SJCRH30 (cell line): ENCODE results near the gene NEK5. TPM values are rescaled to one million over a fixed set of nuclear protein-coding genes. Genes with fewer than 3 reads are reported as not detected.

ENCODE experiments used
- DNase-seq, 2 experiments: peaks; one replicate each; pipeline ENCODE4 v3.0.0-alpha.2; 2015 to 2020
- H3K27ac ChIP-seq: fragments of 250-450 bp; sonication (Bioruptor Pico); 2 replicates; pipeline ENCODE4 v1.5.1; 2020; ENCODE audit warnings: mild to moderate bottlenecking, moderate library complexity
- H3K27me3 ChIP-seq: fragments of 250-450 bp; sonication (Bioruptor Pico); 2 replicates; pipeline ENCODE4 v1.5.1; 2020; ENCODE audit warnings: mild to moderate bottlenecking, moderate library complexity
- H3K36me3 ChIP-seq: fragments of 250-450 bp; sonication (Bioruptor Pico); 2 replicates; pipeline ENCODE4 v1.5.1; 2020; ENCODE audit warnings: mild to moderate bottlenecking, moderate library complexity
- H3K4me1 ChIP-seq: fragments of 250-450 bp; sonication (Bioruptor Pico); 2 replicates; pipeline ENCODE4 v1.5.1; 2020; ENCODE audit warnings: mild to moderate bottlenecking, moderate library complexity
- H3K4me3 ChIP-seq: fragments of 250-450 bp; sonication (Bioruptor Pico); 2 replicates; pipeline ENCODE4 v1.5.1; 2020; ENCODE audit warnings: mild to moderate bottlenecking, moderate library complexity
- H3K9me3 ChIP-seq: fragments of 250-450 bp; sonication (Bioruptor Pico); replicated peaks from 2 replicates; pipeline ENCODE4 v1.5.1; 2020; ENCODE audit warnings: mild to moderate bottlenecking, moderate library complexity
- total RNA-seq: library from RNA; depleted of rRNA; stranded (reverse); fragments of >200 nt; shearing (Covaris generic); gene quantifications from 2 replicates; pipeline ENCODE4 v1.2.3, GENCODE V29; 2014

NEK5 gene
- total RNA-seq, 1 experiment from 2014 or later: not detected

- Histone ChIP-seq H3K27me3 (no peaks in the 10 kb centered on the region), H3K4me1 (no peaks in the 10 kb centered on the region), H3K27ac (no peak overlapping the region), H3K9me3 (no peaks in the 10 kb centered on the region), H3K36me3 (peaks cover 56% of the 10 kb centered on the region), H3K4me3 (no peak overlapping the region)
- DNase-seq: no peak
Observed at GRCh38 chr13:52025475-52026245, 103.2 kb downstream of the NEK5 start.

GRCh38 chr13:52024481-52024880 is 104.4 kb downstream of the NEK5 start, which contains the start of gene UTP14C:
UTP14C (plus strand) TSS chr13:52024691; CDS start chr13:52028805, 4,114 bp downstream.
- Histone ChIP-seq H3K27me3 (no peaks in the 10 kb centered on the region), H3K4me3 (no peak within 1 kb of the TSS), H3K4me1 (no peaks in the 10 kb centered on the region), H3K9me3 (no peaks in the 10 kb centered on the region), H3K36me3 (peaks cover 65% of the 10 kb centered on the region), H3K27ac (no peak within 1 kb of the TSS)
- DNase-seq: no peak

GRCh38 chr13:52022356-52022755 is 106.5 kb downstream of the NEK5 start:
- no peaks in the 10 kb centered on the region for H3K9me3 ChIP-seq
- no peak overlapping the region for H3K4me3 ChIP-seq
- H3K27me3 ChIP-seq: no peaks in the 10 kb centered on the region
- peaks cover 48% of the 10 kb centered on the region for H3K36me3 ChIP-seq
- no peak overlapping the region for H3K27ac ChIP-seq
- H3K4me1 ChIP-seq: no peaks in the 10 kb centered on the region
- DNase-seq: no peak

GRCh38 chr13:52020191-52020590 is 108.7 kb downstream of the NEK5 start:
- Histone ChIP-seq H3K27me3 (no peaks in the 10 kb centered on the region), H3K4me1 (no peaks in the 10 kb centered on the region), H3K9me3 (no peaks in the 10 kb centered on the region), H3K4me3 (no peak overlapping the region), H3K27ac (no peak overlapping the region), H3K36me3 (peaks cover 43% of the 10 kb centered on the region)
- no peak for DNase-seq

- H3K4me1 ChIP-seq: no peaks in the 10 kb centered on the region
- H3K4me3 ChIP-seq: no peak overlapping the region
- peaks cover 17% of the 10 kb centered on the region for H3K36me3 ChIP-seq
- no peaks in the 10 kb centered on the region for H3K9me3 ChIP-seq
- no peak for DNase-seq
- no peak overlapping the region for H3K27ac ChIP-seq
- H3K27me3 ChIP-seq: no peaks in the 10 kb centered on the region
Observed at GRCh38 chr13:52016296-52016695, 112.6 kb downstream of the NEK5 start.

- 0 out of 2 replicates have a peak, but pooled peaks cover 5% of the 10 kb centered on the region for H3K27me3 ChIP-seq
Observed at GRCh38 chr13:52012512-52012836, 116.4 kb downstream of the NEK5 start.

GRCh38 chr13:52011632-52012511 is 117.0 kb downstream of the NEK5 start, which contains the start of gene ALG11:
ALG11 (plus strand) TSS chr13:52012398; CDS start chr13:52012419, 21 bp downstream.
- peak within 1 kb of the TSS; percentile 90 for H3K4me3 ChIP-seq
- H3K27me3 ChIP-seq: 0 out of 2 replicates have a peak, but pooled peaks cover 5% of the 10 kb centered on the region
- no peaks in the 10 kb centered on the region for H3K9me3 ChIP-seq
- H3K27ac ChIP-seq: peak within 1 kb of the TSS; percentile 55
- H3K4me1 ChIP-seq: no peaks in the 10 kb centered on the region
- peak; percentile 99 for DNase-seq
- H3K36me3 ChIP-seq: no peaks in the 10 kb centered on the region; the same call in 1 of the 2 replicates

More at GRCh38 chr13:52012512-52012836, 116.4 kb downstream of the NEK5 start:
- Histone ChIP-seq H3K9me3 (no peaks in the 10 kb centered on the region), H3K27ac (peak overlapping the region; percentile 55), H3K4me3 (peak overlapping the region; percentile 90), H3K4me1 (no peaks in the 10 kb centered on the region), H3K36me3 (no peaks in the 10 kb centered on the region; the same call in 1 of the 2 replicates)
- DNase-seq: no peak

- 0 out of 2 replicates have a peak, but pooled peaks cover 5% of the 10 kb centered on the region for H3K27me3 ChIP-seq
- peak within 1 kb of the TSS; percentile 90 for H3K4me3 ChIP-seq
- H3K4me1 ChIP-seq: no peaks in the 10 kb centered on the region
- no peaks in the 10 kb centered on the region; the same call in 1 of the 2 replicates for H3K36me3 ChIP-seq
- peak within 1 kb of the TSS; percentile 55 for H3K27ac ChIP-seq
- H3K9me3 ChIP-seq: no peaks in the 10 kb centered on the region
- DNase-seq: peak in 1 of 2 experiments; percentile 53
Observed at GRCh38 chr13:52010890-52011631, 117.8 kb downstream of the NEK5 start, which contains the start of gene ATP7B. ATP7B (minus strand) TSS chr13:52011450; CDS start chr13:52011337, 113 bp downstream.

- Histone ChIP-seq H3K4me1 (no peaks in the 10 kb centered on the region), H3K36me3 (no peaks in the 10 kb centered on the region; the same call in 1 of the 2 replicates), H3K4me3 (no peak overlapping the region), H3K27ac (no peak overlapping the region), H3K9me3 (no peaks in the 10 kb centered on the region), H3K27me3 (0 out of 2 replicates have a peak, but pooled peaks cover 5% of the 10 kb centered on the region)
- DNase-seq: no peak
Observed at GRCh38 chr13:52009946-52010345, 118.9 kb downstream of the NEK5 start.

- Histone ChIP-seq H3K4me3 (no peak overlapping the region), H3K27me3 (0 out of 2 replicates have a peak, but pooled peaks cover 5% of the 10 kb centered on the region), H3K4me1 (no peaks in the 10 kb centered on the region), H3K9me3 (no peaks in the 10 kb centered on the region), H3K27ac (no peak overlapping the region), H3K36me3 (no peaks in the 10 kb centered on the region)
- no peak for DNase-seq
Observed at GRCh38 chr13:52006523-52007245, 122.2 kb downstream of the NEK5 start.

- DNase-seq: no peak
- Histone ChIP-seq H3K27ac (no peak overlapping the region), H3K27me3 (0 out of 2 replicates have a peak, but pooled peaks cover 4% of the 10 kb centered on the region)
Observed at GRCh38 chr13:52005841-52006522, 122.9 kb downstream of the NEK5 start.

GRCh38 chr13:52004511-52005170 is 124.2 kb downstream of the NEK5 start:
- Histone ChIP-seq H3K27ac (no peak overlapping the region), H3K36me3 (no peaks in the 10 kb centered on the region), H3K4me1 (no peaks in the 10 kb centered on the region), H3K9me3 (no peaks in the 10 kb centered on the region), H3K4me3 (no peak overlapping the region), H3K27me3 (no peaks in the 10 kb centered on the region)
- no peak for DNase-seq

More at GRCh38 chr13:52005841-52006522, 122.9 kb downstream of the NEK5 start:
- Histone ChIP-seq H3K4me1 (no peaks in the 10 kb centered on the region), H3K9me3 (no peaks in the 10 kb centered on the region), H3K4me3 (no peak overlapping the region), H3K36me3 (no peaks in the 10 kb centered on the region)

GRCh38 chr13:52003541-52003940 is 125.3 kb downstream of the NEK5 start:
- H3K4me1 ChIP-seq: peaks cover 1% of the 10 kb centered on the region
- H3K36me3 ChIP-seq: no peaks in the 10 kb centered on the region
- DNase-seq: peak; percentile 34 to 53
- no peaks in the 10 kb centered on the region for H3K27me3 ChIP-seq
- no peaks in the 10 kb centered on the region for H3K9me3 ChIP-seq
- no peak overlapping the region for H3K4me3 ChIP-seq
- H3K27ac ChIP-seq: no peak overlapping the region
